AG04450 (cell line): ENCODE data around the gene CCDC141. TPM values are rescaled to one million over a fixed set of nuclear protein-coding genes. Genes with fewer than 3 reads are reported as not detected.

ENCODE experiments used
- CTCF ChIA-PET: fragments of 300-600, 350-600 bp; formaldehyde crosslinking; extraction: SDS; loops from one replicate; lab custom pipeline; 2022; ENCODE audit warnings: antibody characterized with exemption, inconsistent platforms; lab: Charles Lee
- POLR2A ChIA-PET: fragments of 350-600 bp; formaldehyde crosslinking; extraction: SDS; loops from one replicate; lab custom pipeline; 2021; ENCODE audit warnings: antibody characterized with exemption, inconsistent platforms; lab: Yijun Ruan, JAX
- DNase-seq: peaks from one replicate; pipeline ENCODE4 v3.0.0-alpha.2; 2011; ENCODE audit warnings: low read depth, low spot score
- H3K27ac ChIP-seq: one replicate; pipeline ENCODE4 v1.5.1; 2012; ENCODE audit warnings: low read depth, low read length, control low read depth
- H3K27me3 ChIP-seq: one replicate; pipeline ENCODE4 v1.6.0; 2012; ENCODE audit warnings: low read length; ENCODE audit not compliant: control insufficient read depth, insufficient read depth
- H3K4me3 ChIP-seq: 2 replicates; pipeline ENCODE4 v1.5.1; 2011; ENCODE audit warnings: mild to moderate bottlenecking, low read depth, low read length, control low read depth
- H3K9me3 ChIP-seq: 2 replicates; pipeline ENCODE4 v1.5.1; 2012; ENCODE audit warnings: low read length; ENCODE audit not compliant: control insufficient read depth, insufficient read depth
- polyA plus RNA-seq: library from polyadenylated mRNA; depleted of rRNA; stranded (reverse); fragments of >200 nt; gene quantifications from 2 replicates; pipeline ENCODE4 v1.2.3, GENCODE V29; 2011
- TF ChIP-seq, protein P1 (sequence below): IDR thresholded peaks from 2 replicates; pipeline ENCODE4 v1.5.1; 2011; ENCODE audit warnings: low read depth, low read length, control low read depth, inconsistent platforms

The CCDC141 gene
- polyA plus RNA-seq, 1 experiment: not detected

DNA sequence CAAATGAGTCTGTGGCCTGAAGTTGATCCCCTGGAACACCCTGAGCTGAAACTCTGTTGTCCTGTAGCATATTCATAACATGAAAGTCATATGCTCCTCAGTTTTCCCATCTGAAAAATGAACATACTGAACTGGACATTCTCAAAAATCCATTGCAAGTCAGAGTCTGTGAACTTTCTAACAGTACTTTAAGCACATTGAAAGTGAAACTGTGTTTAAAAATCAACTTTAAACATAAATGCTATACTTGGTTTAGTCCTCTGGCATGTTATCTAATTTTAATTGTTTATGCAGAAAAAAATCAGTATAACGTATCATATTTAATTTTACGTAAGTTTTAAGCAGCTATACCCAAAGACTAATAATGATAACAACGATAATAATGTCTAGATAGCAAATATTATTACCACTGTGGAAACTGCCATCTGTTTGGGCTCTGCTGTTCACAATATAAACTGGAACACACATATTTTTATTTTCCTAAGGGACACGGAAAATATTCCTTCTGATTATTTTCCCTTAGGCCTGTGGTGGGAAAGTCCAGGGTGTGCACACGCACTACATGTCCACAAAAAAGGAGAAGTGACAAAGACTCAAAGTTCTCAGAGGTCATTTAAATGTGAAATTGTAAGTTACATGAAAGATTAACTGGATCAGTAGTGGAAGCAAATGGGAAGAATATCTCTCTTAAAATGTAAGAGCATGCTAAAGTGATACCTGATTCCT is 186.6 kb downstream of the CCDC141 start:
- Histone ChIP-seq H3K9me3 (no peaks in the 10 kb centered on the region), H3K27ac (no peak overlapping the region), H3K4me3 (no peak overlapping the region; the same call in 1 of the 2 replicates), H3K27me3 (no peaks in the 10 kb centered on the region)
- TF ChIP-seq, protein P1, sequence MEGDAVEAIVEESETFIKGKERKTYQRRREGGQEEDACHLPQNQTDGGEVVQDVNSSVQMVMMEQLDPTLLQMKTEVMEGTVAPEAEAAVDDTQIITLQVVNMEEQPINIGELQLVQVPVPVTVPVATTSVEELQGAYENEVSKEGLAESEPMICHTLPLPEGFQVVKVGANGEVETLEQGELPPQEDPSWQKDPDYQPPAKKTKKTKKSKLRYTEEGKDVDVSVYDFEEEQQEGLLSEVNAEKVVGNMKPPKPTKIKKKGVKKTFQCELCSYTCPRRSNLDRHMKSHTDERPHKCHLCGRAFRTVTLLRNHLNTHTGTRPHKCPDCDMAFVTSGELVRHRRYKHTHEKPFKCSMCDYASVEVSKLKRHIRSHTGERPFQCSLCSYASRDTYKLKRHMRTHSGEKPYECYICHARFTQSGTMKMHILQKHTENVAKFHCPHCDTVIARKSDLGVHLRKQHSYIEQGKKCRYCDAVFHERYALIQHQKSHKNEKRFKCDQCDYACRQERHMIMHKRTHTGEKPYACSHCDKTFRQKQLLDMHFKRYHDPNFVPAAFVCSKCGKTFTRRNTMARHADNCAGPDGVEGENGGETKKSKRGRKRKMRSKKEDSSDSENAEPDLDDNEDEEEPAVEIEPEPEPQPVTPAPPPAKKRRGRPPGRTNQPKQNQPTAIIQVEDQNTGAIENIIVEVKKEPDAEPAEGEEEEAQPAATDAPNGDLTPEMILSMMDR: no peak
- POLR2A ChIA-PET: no interaction called here
- CTCF ChIA-PET: no interaction called here
- no peak for DNase-seq

DNA sequence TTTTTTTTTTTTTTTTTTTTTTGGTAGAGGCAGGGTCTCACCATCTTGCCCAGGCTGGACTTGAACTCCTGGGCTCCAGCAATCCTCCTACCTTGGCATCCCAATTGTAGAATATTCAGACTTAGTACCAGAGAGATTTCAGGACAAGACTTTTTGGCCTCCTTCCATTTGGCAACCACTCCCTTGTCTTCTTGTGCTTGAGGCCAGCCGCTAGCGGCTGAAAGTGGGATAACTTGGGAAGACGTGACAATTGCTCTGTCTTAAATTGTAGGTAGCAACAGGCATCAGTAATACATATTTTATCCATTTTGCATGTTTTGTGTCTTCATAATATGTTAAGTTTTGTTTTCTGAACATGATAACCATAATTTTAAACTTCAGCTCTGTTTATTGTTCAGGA is 189.4 kb downstream of the CCDC141 start:
- CTCF ChIA-PET: interaction anchor here (0.6 kb wide), 1 partner anchor 737 kb away, joined by 4 read pairs; no protein-coding TSS in a partner anchor
- Histone ChIP-seq H3K4me3 (no peak overlapping the region), H3K27me3 (no peaks in the 10 kb centered on the region), H3K27ac (no peak overlapping the region), H3K9me3 (no peaks in the 10 kb centered on the region)
- DNase-seq: no peak
- TF ChIP-seq, protein P1: peak; percentile 15; the same call in 1 of the 2 replicates
- POLR2A ChIA-PET: no interaction called here

DNA sequence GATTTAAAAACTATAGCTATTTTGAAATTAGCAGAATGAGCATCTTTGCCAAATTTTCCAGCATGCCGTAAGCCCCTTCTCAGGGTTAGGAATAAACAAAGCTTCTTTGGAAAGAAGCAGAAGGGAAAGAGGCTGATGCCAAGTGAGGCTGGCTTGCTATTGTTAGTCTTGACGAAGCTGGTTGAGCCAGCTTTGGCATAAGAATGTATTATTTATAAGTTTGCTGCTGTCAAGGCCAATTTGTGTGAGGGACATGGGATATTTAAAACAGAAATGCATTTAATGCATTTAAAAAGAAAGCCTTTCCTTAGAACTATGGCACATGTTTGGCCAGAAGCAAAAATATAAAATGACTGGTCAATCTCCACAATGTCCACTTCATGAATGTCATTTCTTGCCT is 190.2 kb downstream of the CCDC141 start:
- Histone ChIP-seq H3K27me3 (no peaks in the 10 kb centered on the region), H3K27ac (no peak overlapping the region), H3K4me3 (no peak overlapping the region), H3K9me3 (no peaks in the 10 kb centered on the region)
- TF ChIP-seq, protein P1: no peak
- no peak for DNase-seq
- CTCF ChIA-PET: interaction anchor here (0.6 to 1.3 kb wide), 3 partner anchors 31 to 737 kb away, joined by 4 to 7 read pairs (median 4); no protein-coding TSS in a partner anchor
- POLR2A ChIA-PET: no interaction called here

DNA sequence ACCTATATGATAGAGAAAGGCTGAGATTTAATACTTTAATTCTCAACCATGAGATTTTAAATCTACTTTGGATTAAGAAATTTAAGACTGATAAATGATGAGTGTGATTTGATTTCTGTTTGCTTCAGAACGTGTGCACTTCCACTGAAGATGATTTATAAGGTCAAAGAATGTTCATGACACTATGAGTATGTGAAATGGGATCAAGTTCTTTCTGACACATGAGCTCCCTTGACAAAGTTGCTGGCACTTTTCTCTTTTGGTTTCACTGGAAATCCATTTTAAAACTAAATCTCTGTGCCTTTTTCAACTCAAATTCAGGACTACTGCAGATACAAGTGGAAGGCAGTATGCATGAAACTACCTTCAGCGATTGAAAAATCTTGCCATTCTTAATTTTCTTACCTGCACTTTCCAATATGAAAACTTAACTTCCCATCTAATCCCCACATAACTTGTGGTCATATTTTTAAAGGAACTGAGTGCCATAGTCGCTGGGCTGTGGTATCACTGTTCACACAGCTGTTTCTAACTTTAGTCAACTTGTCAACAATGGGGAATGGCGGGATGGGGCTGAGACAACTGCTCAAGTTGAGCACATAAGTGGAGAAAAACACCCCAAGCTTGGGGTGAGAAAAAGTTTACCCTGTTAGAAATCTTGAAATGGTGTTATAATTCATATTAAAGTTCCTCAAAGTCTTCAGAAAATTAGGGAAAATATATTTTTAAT is 190.9 kb downstream of the CCDC141 start:
- DNase-seq: no peak
- H3K4me3 ChIP-seq: no peak overlapping the region
- CTCF ChIA-PET: interaction anchor here (0.6 to 1.4 kb wide), 5 partner anchors 30 to 97 kb away, joined by 3 to 7 read pairs (median 3); no protein-coding TSS in a partner anchor
- POLR2A ChIA-PET: no interaction called here
- no peaks in the 10 kb centered on the region for H3K27me3 ChIP-seq
- TF ChIP-seq, protein P1: no peak
- H3K9me3 ChIP-seq: no peaks in the 10 kb centered on the region
- H3K27ac ChIP-seq: no peak overlapping the region

DNA sequence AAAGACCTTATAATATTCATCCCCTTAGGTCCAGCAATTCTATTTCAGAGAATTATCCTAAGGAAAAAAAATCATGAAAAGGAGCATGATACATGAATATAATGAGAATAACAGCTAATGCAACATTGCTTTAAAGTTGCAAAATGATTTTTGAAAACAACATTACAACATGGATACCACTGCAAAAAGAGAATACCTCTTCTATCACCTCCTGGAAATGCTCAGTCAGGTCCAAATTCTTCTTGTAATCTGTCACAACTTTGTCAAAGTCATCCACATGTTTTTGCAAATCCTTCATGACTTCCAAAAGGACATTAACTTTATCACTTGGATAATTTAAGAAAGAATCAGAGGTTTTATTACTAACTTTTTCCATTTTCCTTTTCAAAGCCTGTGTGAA is 194.8 kb downstream of the CCDC141 start:
- H3K4me3 ChIP-seq: no peak overlapping the region
- H3K27me3 ChIP-seq: no peaks in the 10 kb centered on the region
- H3K27ac ChIP-seq: no peak overlapping the region
- ChIA-PET POLR2A (no interaction called here), CTCF (interaction anchor here (0.6 kb wide), 1 partner anchor 13 kb away, joined by 4 read pairs; no protein-coding TSS in a partner anchor)
- no peak for DNase-seq
- TF ChIP-seq, protein P1: no peak
- no peaks in the 10 kb centered on the region for H3K9me3 ChIP-seq
